B cell (primary cell): ENCODE results near the gene SUGCT. TPM values are rescaled to one million over a fixed set of nuclear protein-coding genes. Genes with fewer than 3 reads are reported as not detected.

Source experiments
- ATAC-seq: fragments of 200-7000 bp; cut with Tn5 transposase; one replicate; pipeline ENCODE4 v1.10.0; 2021; ENCODE audit warnings: low read depth, mild to moderate bottlenecking, moderate number of reproducible peaks, moderate library complexity
- CTCF ChIA-PET: fragments of 350-600 bp; sonication (Branson Sonifier 250); formaldehyde crosslinking; loops from one replicate; lab custom pipeline; 2021; ENCODE audit warnings: antibody characterized with exemption, inconsistent platforms; lab: Charles Lee
- POLR2A ChIA-PET: fragments of 350-600 bp; sonication (Branson Sonifier 250); formaldehyde crosslinking; loops from one replicate; lab custom pipeline; 2021; ENCODE audit warnings: antibody characterized with exemption; lab: Charles Lee
- DNase-seq: peaks from one replicate; pipeline ENCODE4 v3.0.0; 2013
- H2AFZ ChIP-seq: 2 replicates; pipeline ENCODE4 v1.6.1; 2012; ENCODE audit warnings: mild to moderate bottlenecking, low read depth, low read length; ENCODE audit not compliant: insufficient read depth, poor library complexity, severe bottlenecking
- H3K27ac ChIP-seq, 2 donors: 1 replicate in 1 of 2; 2 replicates in 1 of 2; pipeline ENCODE4 v1.5.1; 2012 to 2013; ENCODE audit warnings: low read length in 2 of 2, mild to moderate bottlenecking in 2 of 2, moderate library complexity in 1 of 2
- H3K27me3 ChIP-seq, 4 experiments: fragments of 200-600 bp in 1 of 4; sonication (generic) in 1 of 4; replicated peaks in 1 of 4; 1 replicate in 2 of 4; 2 replicates in 2 of 4; pipeline versions ENCODE4 v1.6.1 to v1.7.0; 2013 to 2016; ENCODE audit warnings: low read length in 3 of 4, mild to moderate bottlenecking in 2 of 4, mixed read lengths in 1 of 4, moderate library complexity in 1 of 4; ENCODE audit not compliant: insufficient read depth in 4 of 4, control insufficient read depth in 3 of 4; ENCODE audit errors: control extremely low read depth in 1 of 4
- H3K36me3 ChIP-seq, 2 experiments: replicated peaks in 1 of 2; 1 replicate in 1 of 2; 2 replicates in 1 of 2; pipeline versions ENCODE4 v1.6.1 to v1.7.1; 2013; ENCODE audit warnings: low read length in 1 of 2; ENCODE audit not compliant: insufficient read depth in 2 of 2, control insufficient read depth in 1 of 2; ENCODE audit errors: control extremely low read depth in 1 of 2, extremely low read depth in 1 of 2
- H3K4me1 ChIP-seq, 2 donors: fragments of 200-600 bp in 1 of 2; sonication (generic) in 1 of 2; 1 replicate in 1 of 2; 2 replicates in 1 of 2; pipeline versions ENCODE4 v1.5.1 to v1.6.1; 2013 to 2017; ENCODE audit warnings: low read length in 2 of 2; ENCODE audit not compliant: control insufficient read depth in 2 of 2, insufficient read depth in 2 of 2
- H3K4me2 ChIP-seq: replicated peaks from 2 replicates; pipeline ENCODE3; 2012; ENCODE audit warnings: mild to moderate bottlenecking, low read depth, low read length; ENCODE audit not compliant: poor library complexity, severe bottlenecking
- H3K4me3 ChIP-seq, 5 experiments: fragments of 200-600 bp in 1 of 5; sonication (generic) in 1 of 5; 1 replicate in 3 of 5; 2 replicates in 2 of 5; pipeline versions ENCODE4 v1.5.1 to v1.7.0; 2011 to 2016; ENCODE audit warnings: low read length in 4 of 5, mild to moderate bottlenecking in 4 of 5, low read depth in 2 of 5, control low read depth in 1 of 5, moderate library complexity in 1 of 5; ENCODE audit not compliant: insufficient read depth in 1 of 5; ENCODE audit errors: control extremely low read depth in 1 of 5, extremely low read depth in 1 of 5
- H3K79me2 ChIP-seq: fragments of 200-600 bp; sonication (generic); one replicate; pipeline ENCODE4 v1.6.0; 2016; ENCODE audit warnings: low read length; ENCODE audit not compliant: control insufficient read depth, insufficient read depth
- H3K9ac ChIP-seq: fragments of 200-600 bp; sonication (generic); 2 replicates; pipeline ENCODE4 v1.6.1; 2017; ENCODE audit warnings: mild to moderate bottlenecking, low read length, moderate library complexity
- H3K9me3 ChIP-seq, 3 donors: one replicate each; pipeline versions ENCODE4 v1.6.1 to v1.7.1; 2013; ENCODE audit warnings: low read length in 2 of 3; ENCODE audit not compliant: control insufficient read depth in 2 of 3, insufficient read depth in 1 of 3; ENCODE audit errors: control extremely low read depth in 1 of 3
- H4K20me1 ChIP-seq: 2 replicates; pipeline ENCODE4 v1.6.0; 2012; ENCODE audit warnings: mild to moderate bottlenecking, low read length; ENCODE audit not compliant: insufficient read depth, control insufficient read depth, poor library complexity, severe bottlenecking
- H3K27ac Mint-ChIP-seq: one replicate; pipeline ENCODE4 v1.8.0; 2021; ENCODE audit warnings: mixed read lengths
- H3K27me3 Mint-ChIP-seq: one replicate; pipeline ENCODE4 v1.8.0; 2021; ENCODE audit warnings: mixed read lengths
- H3K4me1 Mint-ChIP-seq: one replicate; pipeline ENCODE4 v1.8.0; 2021; ENCODE audit warnings: mixed read lengths
- H3K4me3 Mint-ChIP-seq: one replicate; pipeline ENCODE4 v1.8.0; 2021; ENCODE audit warnings: mixed read lengths
- H3K9me3 Mint-ChIP-seq: one replicate; pipeline ENCODE4 v1.8.0; 2022; ENCODE audit warnings: mixed read lengths; ENCODE audit not compliant: insufficient read depth
- CTCF ChIP-seq: fragments of 200-600 bp; IDR thresholded peaks from one replicate; pipeline ENCODE4 v1.8.0; 2022; ENCODE audit warnings: antibody characterized with exemption, mild to moderate bottlenecking
- EZH2 ChIP-seq: IDR thresholded peaks from 2 replicates; pipeline ENCODE4 v1.6.1; 2012; ENCODE audit warnings: borderline replicate concordance, low read depth, mild to moderate bottlenecking, moderate library complexity, low read length; ENCODE audit not compliant: insufficient read depth, poor library complexity, severe bottlenecking
- WGBS: methylation state at CpG from one replicate; pipeline ENCODE4 v1.1.5; 2013; ENCODE audit warnings: missing lambda C conversion rate; ENCODE audit not compliant: insufficient coverage; 5-methylcytosine and 5-hydroxymethylcytosine counted together
- intact Hi-C: fragments of 100-400 bp; cut with micrococcal nuclease; formaldehyde crosslinking; loops from one replicate; pipeline ENCODE4 v1.10.0; 2022
- polyA plus RNA-seq: library from polyadenylated mRNA; depleted of rRNA; stranded (reverse); fragments of >200 nt; gene quantifications from 2 replicates; pipeline ENCODE4 v1.2.3, GENCODE V29; 2012
- total RNA-seq, 2 donors: library from RNA; stranded (reverse); fragments of 120-200 nt in 1 of 2; gene quantifications; 1 replicate in 1 of 2; 2 replicates in 1 of 2; pipeline versions ENCODE4 v1.2.3 to v1.2.4, GENCODE V29; 2013 to 2022

The SUGCT gene
- total and polyA plus RNA-seq, 2 donors (not counting 1 experiment from before 2014, with no cell fraction given) = 0.19 to 0.86 TPM

- H3K9ac ChIP-seq = no peak overlapping the region
- H3K4me1 Mint-ChIP-seq = no peaks in the 10 kb centered on the region
- ChIA-PET POLR2A (no interaction called here), CTCF (no interaction called here)
- DNase-seq (no peak), ATAC-seq (no peak)
- H3K4me1 ChIP-seq = no peaks in the 10 kb centered on the region
- no peaks in the 10 kb centered on the region for H4K20me1 ChIP-seq
- H3K27ac Mint-ChIP-seq = no peak overlapping the region
- H2AFZ ChIP-seq = no peak overlapping the region
- H3K36me3 ChIP-seq = no peaks in the 10 kb centered on the region
- no peaks in the 10 kb centered on the region for H3K9me3 ChIP-seq
- 100% methylated on average over 3 of the region's 7 CpGs for WGBS
- intact Hi-C loops = no loop called here
- no peaks in the 10 kb centered on the region for H3K79me2 ChIP-seq
- H3K4me3 ChIP-seq = no peak overlapping the region
- TF ChIP-seq CTCF (no peak), EZH2 (no peak)
- H3K27ac ChIP-seq = no peak overlapping the region
- no peaks in the 10 kb centered on the region for H3K27me3 ChIP-seq
- H3K4me2 ChIP-seq = no peak overlapping the region
- H3K27me3 Mint-ChIP-seq = no peaks in the 10 kb centered on the region
- no peak overlapping the region for H3K4me3 Mint-ChIP-seq
- no peaks in the 10 kb centered on the region for H3K9me3 Mint-ChIP-seq
These were observed 607.5 kb downstream of the SUGCT start for GRCh38 chr7:40742270-40742669.

GRCh38 chr7:40746841-40747556, 612.2 kb downstream of the SUGCT start:
- no peak for ATAC-seq
- no peaks in the 10 kb centered on the region for H3K9me3 ChIP-seq
- no peak overlapping the region for H3K27ac Mint-ChIP-seq
- WGBS = 70% methylated on average over 2 of the region's 12 CpGs
- H3K4me1 ChIP-seq = no peaks in the 10 kb centered on the region
- no peaks in the 10 kb centered on the region for H3K9me3 Mint-ChIP-seq
- H3K27me3 Mint-ChIP-seq = no peaks in the 10 kb centered on the region
- no peaks in the 10 kb centered on the region for H3K4me1 Mint-ChIP-seq
- no peak overlapping the region for H3K9ac ChIP-seq
- no peaks in the 10 kb centered on the region for H3K36me3 ChIP-seq
- intact Hi-C loops = no loop called here
- TF ChIP-seq EZH2 = no peak
- no peak for TF ChIP-seq CTCF
- H3K27me3 ChIP-seq = no peaks in the 10 kb centered on the region
- H3K27ac ChIP-seq = no peak overlapping the region
- ChIA-PET POLR2A (no interaction called here), CTCF (no interaction called here)
- H4K20me1 ChIP-seq = no peaks in the 10 kb centered on the region
- no peak overlapping the region for H3K4me3 Mint-ChIP-seq
- H3K79me2 ChIP-seq = no peaks in the 10 kb centered on the region
- H2AFZ ChIP-seq = no peak overlapping the region
- no peak overlapping the region for H3K4me2 ChIP-seq
- no peak for DNase-seq
- no peak overlapping the region for H3K4me3 ChIP-seq
